K562 (cell line): ENCODE data around the gene LACTBL1. TPM values are rescaled to one million over a fixed set of nuclear protein-coding genes. Genes with fewer than 3 reads are reported as not detected.

Experiments
- ATAC-seq: fragments of 200-7000 bp; cut with Tn5 transposase; 3 replicates; pipeline ENCODE4 v1.9.1; 2020; ENCODE audit warnings: moderate library complexity
- BruUV-seq: library from RNA; stranded (reverse); fragments of 400-500 nt; replicated peaks from 2 replicates; lab custom pipeline; 2021; lab: Mats Ljungman, UMichigan
- CTCF ChIA-PET: fragments of 300-600 bp; formaldehyde crosslinking; extraction: SDS; loops from one replicate; lab custom pipeline; 2021; ENCODE audit warnings: low intra/inter-chr PET ratio; lab: Yijun Ruan, JAX
- POLR2A ChIA-PET: fragments of 300-600, 350-650 bp; sonication (Branson Sonifier 250); formaldehyde crosslinking; extraction: SDS; loops from one replicate; lab custom pipeline; 2021; ENCODE audit warnings: antibody characterized with exemption, inconsistent platforms; lab: Yijun Ruan, JAX
- DNase-seq, 4 experiments: peaks; one replicate each; pipeline versions ENCODE4 v3.0.0 to v3.0.0-alpha.2; 2011 to 2018; ENCODE audit warnings: low spot score in 3 of 4, mixed read lengths in 3 of 4; ENCODE audit errors: extremely low read depth in 1 of 4
- FAIRE-seq: peaks from 2 replicates; lab custom pipeline; 2011; peaks lifted over from hg19 to GRCh38; lab: Jason Lieb, UNC
- H2AFZ ChIP-seq: 2 replicates; pipeline ENCODE4 v1.6.0; 2011; ENCODE audit warnings: low read depth, low read length, control low read depth, inconsistent platforms
- H3K27ac ChIP-seq: fragments of 200-600 bp; 3 replicates; pipeline ENCODE4 v1.8.0; 2011; ENCODE audit warnings: low read depth, mild to moderate bottlenecking, control low read depth, inconsistent platforms, low read length, moderate library complexity, mixed read lengths; ENCODE audit errors: extremely low read depth
- H3K27me3 ChIP-seq, 2 experiments: fragments of 300-600 bp in 1 of 2; 2 replicates in 1 of 2; 3 replicates in 1 of 2; pipeline versions ENCODE4 v1.6.0 to v1.8.0; 2011; ENCODE audit warnings: inconsistent platforms in 2 of 2, low read length in 2 of 2, mild to moderate bottlenecking in 1 of 2, mixed read lengths in 1 of 2, moderate library complexity in 1 of 2; ENCODE audit not compliant: control insufficient read depth in 2 of 2, insufficient read depth in 2 of 2
- H3K36me3 ChIP-seq: fragments of 300-600 bp; 3 replicates; pipeline ENCODE4 v1.8.0; 2011; ENCODE audit warnings: mild to moderate bottlenecking, low read length, inconsistent platforms; ENCODE audit not compliant: control insufficient read depth, insufficient read depth
- H3K4me1 ChIP-seq, 2 experiments: fragments of 200-600 bp in 1 of 2; replicated peaks in 1 of 2; 2 replicates in 1 of 2; 3 replicates in 1 of 2; pipeline versions ENCODE4 v1.5.1 to v1.8.0; 2011; ENCODE audit warnings: inconsistent platforms in 2 of 2, low read length in 2 of 2, mild to moderate bottlenecking in 1 of 2, mixed read lengths in 1 of 2, moderate library complexity in 1 of 2; ENCODE audit not compliant: control insufficient read depth in 2 of 2, insufficient read depth in 2 of 2
- H3K4me2 ChIP-seq: 2 replicates; pipeline ENCODE4 v1.6.1; 2011; ENCODE audit warnings: low read length, control low read depth, inconsistent platforms, mixed read lengths; ENCODE audit not compliant: insufficient read depth
- H3K4me3 ChIP-seq: fragments of 200-600 bp; sonication (generic), shearing (Covaris generic); 2 replicates; pipeline ENCODE4 v1.5.1; 2016; ENCODE audit warnings: control low read depth, inconsistent platforms
- H3K79me2 ChIP-seq: fragments of 200-600 bp; 3 replicates; pipeline ENCODE4 v1.8.0; 2011; ENCODE audit warnings: low read length, inconsistent platforms; ENCODE audit not compliant: control insufficient read depth, insufficient read depth
- H3K9ac ChIP-seq, 2 experiments: 2 replicates each; pipeline versions ENCODE4 v1.6.0 to v1.6.1; 2011; ENCODE audit warnings: low read depth in 2 of 2, low read length in 2 of 2, control low read depth in 1 of 2, inconsistent platforms in 1 of 2, mild to moderate bottlenecking in 1 of 2, mixed read lengths in 1 of 2; ENCODE audit not compliant: insufficient read depth in 1 of 2
- H3K9me1 ChIP-seq: one replicate; pipeline ENCODE4 v1.6.0; 2011; ENCODE audit warnings: inconsistent platforms, mild to moderate bottlenecking, low read length, moderate library complexity; ENCODE audit not compliant: control insufficient read depth, insufficient read depth
- H3K9me3 ChIP-seq: replicated peaks from 2 replicates; pipeline ENCODE4 v1.5.1; 2011; ENCODE audit warnings: low read depth, low read length, inconsistent platforms; ENCODE audit not compliant: control insufficient read depth, insufficient read depth
- H4K20me1 ChIP-seq: replicated peaks from 2 replicates; pipeline ENCODE4 v1.6.1; 2011; ENCODE audit warnings: low read length, inconsistent platforms, mixed read lengths; ENCODE audit not compliant: control insufficient read depth, insufficient read depth
- KDM2B ChIP-seq: fragments of 250-450 bp; sonication (Bioruptor Pico); IDR thresholded peaks from 2 replicates; pipeline ENCODE4 v1.8.0; 2021; ENCODE audit warnings: mild to moderate bottlenecking, moderate library complexity
- NR2C2 ChIP-seq, 2 experiments: fragments of 200-800 bp in 1 of 2; sonication (Bioruptor generic) in 1 of 2; sonication (generic) in 1 of 2; formaldehyde crosslinking in 1 of 2; IDR thresholded peaks; 2 replicates each; pipeline versions ENCODE4 v1.6.1 to v1.8.0; 2016 to 2022; ENCODE audit warnings: mild to moderate bottlenecking in 1 of 2, missing compliant biosample characterization in 1 of 2, missing genetic modification characterization in 1 of 2, missing genetic modification reagents in 1 of 2
- PHF21A ChIP-seq: fragments of 450-650 bp; IDR thresholded peaks from 2 replicates; pipeline ENCODE4 v1.6.1; 2017; ENCODE audit warnings: low read depth, borderline replicate concordance
- PHF8 ChIP-seq: fragments of 200-600 bp; sonication (generic); IDR thresholded peaks from 2 replicates; pipeline ENCODE4 v1.6.1; 2012; ENCODE audit warnings: mixed run types, mild to moderate bottlenecking, inconsistent platforms, low read length, moderate library complexity, borderline replicate concordance
- SRSF9 ChIP-seq: fragments of 200-400 bp; formaldehyde crosslinking; IDR thresholded peaks from 2 replicates; pipeline ENCODE4 v1.6.1; 2017; ENCODE audit warnings: low read depth, low read length, borderline replicate concordance
- ZBTB17 ChIP-seq: fragments of 450-650 bp; formaldehyde crosslinking; IDR thresholded peaks from 2 replicates; pipeline ENCODE4 v1.4.0; 2020; ENCODE audit warnings: mild to moderate bottlenecking
- ZNF77 ChIP-seq: fragments of 250-450 bp; sonication (Bioruptor Pico); IDR thresholded peaks from 2 replicates; pipeline ENCODE4 v1.5.0; 2020
- ZZZ3 ChIP-seq: fragments of 450-650 bp; IDR thresholded peaks from 2 replicates; pipeline ENCODE4 v1.6.1; 2016; ENCODE audit warnings: antibody characterized with exemption, mild to moderate bottlenecking, moderate library complexity
- WGBS: fragments of 100-300 bp; shearing (Covaris generic); methylation state at CpG from one replicate; pipeline ENCODE4 v1.1.6; 2016; ENCODE audit warnings: low coverage, mixed read lengths; ENCODE audit not compliant: insufficient coverage; ENCODE audit errors: missing lambda C conversion rate; 5-methylcytosine and 5-hydroxymethylcytosine counted together
- in situ Hi-C: fragments of 300-500 bp; cut with MboI; formaldehyde crosslinking; loops from 4 replicates; pipeline ENCODE4 v1.15.0; 2018; ENCODE audit warnings: inconsistent platforms, mixed read lengths
- intact Hi-C: fragments of 100-400 bp; cut with micrococcal nuclease; formaldehyde crosslinking; loops from 2 replicates; pipeline ENCODE4 v1.14.2; 2022
- polyA plus RNA-seq, 8 experiments: library from polyadenylated mRNA; depleted of rRNA in 4 of 8; stranded (reverse) in 5 of 8; unstranded in 3 of 8; fragments of >200 nt; fragmentation: Nextera tagmentation in 2 of 8; fragmentation: Illumina TruSeq in 1 of 8; extraction: Ambion mirVana in 2 of 8; extraction: Trizol in 1 of 8; gene quantifications; 2 replicates each; pipeline versions ENCODE4 v1.2.1 to v1.2.3, GENCODE V29; 2011 to 2014; ENCODE audit warnings: inconsistent platforms in 1 of 8, missing spikeins in 1 of 8
- total RNA-seq, 7 experiments: library from RNA; depleted of rRNA in 6 of 7; stranded (reverse); fragments of >200 nt in 6 of 7; fragmentation: Illumina TruSeq in 2 of 7; extraction: Trizol in 2 of 7; gene quantifications; 2 replicates each; pipeline versions ENCODE4 v1.2.1 to v1.2.3, GENCODE V29; 2011 to 2021; ENCODE audit warnings: low replicate concordance in 1 of 7
- TF ChIP-seq, protein P1 (sequence below): fragments of 200-800 bp; sonication (Bioruptor generic); IDR thresholded peaks from 2 replicates; pipeline ENCODE4 v1.6.1; 2017; ENCODE audit warnings: missing genetic modification characterization, missing compliant biosample characterization

The LACTBL1 gene
- total and polyA plus RNA-seq, 9 of the 15 experiments (the other 6 are each of a cell fraction or from before 2014, with no cell fraction given) = not detected

DNA sequence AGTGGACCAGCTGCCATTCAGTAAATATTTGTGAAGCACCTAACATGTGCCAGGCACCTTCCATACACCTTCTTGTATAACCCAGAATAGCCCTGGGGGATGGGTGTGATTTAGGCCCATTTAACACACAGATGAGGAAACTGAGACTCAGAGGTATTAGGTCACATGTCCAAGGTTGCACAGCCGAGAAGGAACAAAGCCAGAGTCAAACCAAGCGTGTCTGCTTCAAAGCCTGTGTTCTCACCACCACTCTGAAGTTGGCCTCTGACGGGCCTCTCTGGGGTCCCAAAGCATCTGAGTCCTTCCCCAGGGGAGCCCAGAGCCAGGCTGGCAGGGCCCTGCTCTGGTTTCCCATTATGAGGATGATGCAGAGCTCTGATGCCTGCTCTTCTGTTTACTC is 65.1 kb downstream of the LACTBL1 start (continued):
- TF ChIP-seq PHF8 (no peak), NR2C2 (CRISPR knock-in tag; IDR thresholded peaks at IDR 0.05) (no peak), NR2C2 (tag; IDR thresholded peaks at IDR 0.05) (no peak), ZZZ3 (no peak), KDM2B (CRISPR knock-in tag) (no peak), PHF21A (no peak), SRSF9 (no peak)
- TF ChIP-seq, protein P1, sequence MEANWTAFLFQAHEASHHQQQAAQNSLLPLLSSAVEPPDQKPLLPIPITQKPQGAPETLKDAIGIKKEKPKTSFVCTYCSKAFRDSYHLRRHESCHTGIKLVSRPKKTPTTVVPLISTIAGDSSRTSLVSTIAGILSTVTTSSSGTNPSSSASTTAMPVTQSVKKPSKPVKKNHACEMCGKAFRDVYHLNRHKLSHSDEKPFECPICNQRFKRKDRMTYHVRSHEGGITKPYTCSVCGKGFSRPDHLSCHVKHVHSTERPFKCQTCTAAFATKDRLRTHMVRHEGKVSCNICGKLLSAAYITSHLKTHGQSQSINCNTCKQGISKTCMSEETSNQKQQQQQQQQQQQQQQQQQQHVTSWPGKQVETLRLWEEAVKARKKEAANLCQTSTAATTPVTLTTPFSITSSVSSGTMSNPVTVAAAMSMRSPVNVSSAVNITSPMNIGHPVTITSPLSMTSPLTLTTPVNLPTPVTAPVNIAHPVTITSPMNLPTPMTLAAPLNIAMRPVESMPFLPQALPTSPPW = no peak
- TF ChIP-seq, all 486 proteins: peak for 0

- Histone ChIP-seq H3K4me1 (no peaks in the 10 kb centered on the region), H3K4me3 (no peak overlapping the region), H3K4me2 (no peak overlapping the region), H4K20me1 (peaks cover 11% of the 10 kb centered on the region; the same call in 1 of the 2 replicates), H3K9me1 (no peaks in the 10 kb centered on the region), H2AFZ (no peak overlapping the region), H3K27me3 (peaks cover 23 to 77% of the 10 kb centered on the region in 2 experiments; a peak in 4 of 5 replicates), H3K9ac (no peak overlapping the region), H3K79me2 (no peaks in the 10 kb centered on the region), H3K36me3 (no peaks in the 10 kb centered on the region), H3K27ac (no peak overlapping the region), H3K9me3 (no peaks in the 10 kb centered on the region)
- FAIRE-seq = no peak
- CTCF ChIA-PET = no interaction called here
- BruUV-seq = no TSS peak
- no peak for DNase-seq
- in situ Hi-C loops (no loop called here), intact Hi-C loops (no loop called here)
- POLR2A ChIA-PET = interaction anchor here (1.5 kb wide), 1 partner anchor 10 kb away, joined by 3 read pairs; no protein-coding TSS in a partner anchor
- TF ChIP-seq ZNF77 (CRISPR knock-in tag) (no peak), ZBTB17 (CRISPR knock-in tag) (peak; percentile 88)
- ATAC-seq = no peak
- 0% methylated on average over 2 of the region's 2 CpGs for WGBS
These were observed 65.7 kb downstream of the LACTBL1 start for GRCh38 chr1:22906968-22907367.
